GM19025 (cell line): ENCODE data around the gene NXPH3.

Experiments
- ATAC-seq: cut with Tn5 transposase; IDR thresholded peaks from one replicate; pipeline ENCODE4 v1.9.1; 2021; ENCODE audit warnings: mild to moderate bottlenecking, low read depth, moderate library complexity; ENCODE audit not compliant: unreplicated experiment

The NXPH3 gene

GRCh38 chr17:49618028-49618611 is 42.4 kb downstream of the NXPH3 start:
- no peak for ATAC-seq

- ATAC-seq = no peak
These were observed 45.7 kb downstream of the NXPH3 start for GRCh38 chr17:49621420-49621819.

- no peak for ATAC-seq
These were observed 46.4 kb downstream of the NXPH3 start for GRCh38 chr17:49621946-49622529.

DNA sequence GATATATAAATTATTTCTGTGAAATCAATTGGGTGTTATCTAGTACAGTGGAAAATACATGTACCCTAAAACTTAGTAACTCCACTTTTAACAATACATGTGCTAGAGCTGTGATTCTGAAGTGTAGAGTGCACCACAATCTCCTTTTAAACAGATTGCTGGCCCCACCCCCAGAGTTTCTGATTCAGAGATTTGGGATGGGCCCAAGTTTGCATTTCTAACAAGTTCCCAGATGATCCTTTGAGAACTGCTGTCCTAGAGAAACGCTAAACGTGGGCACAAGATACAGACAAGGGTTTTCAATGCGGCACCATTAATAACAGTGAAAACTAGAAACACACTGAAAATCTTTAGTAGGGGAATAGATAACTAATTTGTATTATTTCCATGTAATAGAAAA is 49.2 kb downstream of the NXPH3 start:
- ATAC-seq = no peak

DNA sequence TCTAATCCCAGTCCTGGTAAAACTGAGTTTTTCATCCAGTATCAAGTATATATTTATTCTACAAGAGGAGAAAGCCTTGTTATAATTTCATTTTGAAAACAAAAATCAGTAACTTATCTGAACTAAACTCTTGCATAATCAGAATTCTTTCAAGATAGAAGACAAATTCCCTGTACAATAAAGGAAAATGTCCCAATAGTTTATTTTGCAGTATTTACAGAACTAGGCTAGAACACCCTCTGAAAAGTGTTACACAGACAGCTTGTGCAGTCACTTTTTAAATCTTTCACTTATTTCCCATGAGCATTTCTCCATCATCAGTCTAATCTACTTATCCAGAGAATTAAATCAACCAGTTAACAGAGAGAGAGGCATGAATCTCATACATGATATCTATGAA is 53.8 kb downstream of the NXPH3 start:
- ATAC-seq = no peak

DNA sequence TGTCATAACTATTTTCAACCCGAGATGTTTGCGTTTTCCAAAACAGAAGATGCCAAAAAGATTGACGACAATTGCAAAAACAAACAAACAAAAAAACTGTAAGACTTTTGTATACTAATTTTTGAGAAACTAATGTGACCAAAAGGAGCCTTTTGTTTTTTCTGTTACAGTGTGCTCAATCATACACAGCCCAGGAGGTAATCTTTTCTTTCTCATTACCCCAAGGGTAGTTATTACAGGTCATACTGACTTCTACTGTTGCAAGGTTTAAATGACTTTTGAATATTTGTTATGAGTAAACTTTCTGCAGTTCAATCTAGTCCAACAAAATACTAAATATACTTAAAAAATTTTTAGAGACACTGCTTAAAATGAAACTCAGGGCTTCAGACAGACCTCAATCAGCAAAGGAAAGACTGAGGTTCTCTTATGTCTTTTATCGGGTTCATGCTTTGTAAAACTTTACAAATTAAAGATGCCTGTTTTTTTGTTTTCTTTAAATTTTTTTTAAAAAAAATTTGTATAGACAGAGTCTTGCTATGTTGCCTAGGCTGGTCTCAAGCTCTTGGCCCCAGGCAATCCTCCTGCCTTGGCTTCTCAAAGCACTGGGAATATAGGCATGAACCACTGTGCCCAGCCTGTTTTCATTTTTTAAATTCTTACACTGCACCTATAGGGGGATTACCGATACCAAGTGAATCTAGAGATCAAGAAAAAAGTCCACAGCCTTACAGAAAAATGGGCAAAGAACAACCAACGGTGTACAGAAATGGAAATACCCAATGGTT is 54.6 kb downstream of the NXPH3 start:
- ATAC-seq = no peak

DNA sequence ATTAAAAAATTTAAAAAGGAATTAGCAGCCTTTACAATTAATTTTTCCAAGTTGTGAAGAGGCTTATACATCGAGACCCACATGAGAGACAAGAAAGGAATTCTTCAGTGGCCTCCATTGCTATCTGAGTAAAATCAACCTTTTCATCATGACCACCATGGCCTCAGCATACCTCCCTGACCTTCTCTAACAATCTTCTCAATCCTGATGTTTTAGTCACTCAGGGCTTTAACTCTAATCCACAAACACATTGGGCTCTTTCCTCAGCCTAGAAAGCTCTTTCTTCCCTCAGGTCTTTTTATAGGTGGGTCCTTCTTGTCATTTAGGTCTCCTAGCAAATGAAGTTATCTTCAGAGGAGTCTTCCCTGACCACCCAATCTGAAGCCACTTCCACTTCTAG is 55.8 kb downstream of the NXPH3 start:
- no peak for ATAC-seq
